HG03558 (cell line): Measurements from ENCODE around the gene ZNF280B.
"Not testable (repeated sequence)": the region's sequence is repeated elsewhere in the genome, so short reads cannot be mapped to it uniquely, and the experiment has no call there.

ENCODE experiments used
- ATAC-seq: cut with Tn5 transposase; IDR thresholded peaks from one replicate; pipeline ENCODE4 v1.9.1; 2021; ENCODE audit warnings: moderate number of reproducible peaks; ENCODE audit not compliant: unreplicated experiment; ENCODE audit errors: extremely low read depth

The ZNF280B gene

DNA sequence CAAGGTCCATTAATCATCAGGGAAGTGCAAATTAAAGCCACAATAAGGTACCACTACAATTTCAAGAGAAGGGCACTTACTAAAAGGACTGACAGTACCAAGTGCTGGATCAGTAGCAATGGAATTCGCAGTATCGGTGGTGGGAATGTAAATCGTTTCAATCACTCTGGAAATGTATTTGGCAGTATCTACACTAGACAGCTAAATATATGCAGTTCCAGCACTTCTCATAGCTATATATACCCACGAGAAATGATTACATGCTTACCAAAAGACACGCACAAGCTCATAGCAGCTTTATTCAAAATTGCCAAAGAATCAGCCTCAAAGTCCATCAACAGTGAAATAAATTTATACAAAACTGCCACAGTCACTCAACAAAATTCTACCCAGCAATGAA is 4.4 kb upstream of the ZNF280B start:
- no peak for ATAC-seq

DNA sequence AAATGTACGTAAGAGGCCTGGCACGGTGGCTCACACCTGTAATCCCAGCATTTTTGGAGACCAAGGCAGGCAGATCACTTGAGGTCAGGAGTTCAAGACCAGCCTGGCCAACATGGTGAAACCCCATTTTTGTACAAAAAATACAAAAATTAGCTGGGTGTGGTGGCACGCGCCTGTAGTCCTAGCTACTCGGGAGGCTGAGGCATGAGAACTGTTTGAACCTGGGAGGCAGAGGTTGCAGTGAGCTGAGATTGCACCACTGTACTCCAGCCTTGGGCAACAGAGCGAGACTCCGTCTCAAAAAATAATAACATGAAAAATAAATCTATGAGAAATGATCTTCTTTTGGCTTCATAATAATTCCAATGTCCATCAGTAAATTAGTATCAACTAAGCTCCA is 2.3 kb upstream of the ZNF280B start:
- not testable (repeated sequence) for ATAC-seq

DNA sequence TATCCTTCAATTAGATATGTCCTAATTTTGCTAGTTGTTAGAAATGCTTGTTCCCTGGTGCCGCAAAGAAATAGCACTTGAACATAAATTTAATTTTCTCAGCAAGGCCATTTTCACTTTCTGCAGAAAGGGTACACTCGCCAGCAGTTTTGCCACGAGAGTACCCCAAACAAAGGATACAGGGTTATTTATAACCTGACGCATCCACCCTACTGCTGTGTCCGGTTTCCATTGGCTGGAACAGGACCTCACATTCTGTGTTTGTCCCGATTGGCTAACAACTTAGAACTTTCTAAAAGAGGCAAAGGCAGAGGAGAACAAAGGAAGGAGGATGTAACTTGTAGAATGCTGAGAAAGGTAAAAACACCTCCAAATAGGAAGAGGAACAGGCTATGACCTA is 1.4 kb upstream of the ZNF280B start:
- not testable (repeated sequence) for ATAC-seq

DNA sequence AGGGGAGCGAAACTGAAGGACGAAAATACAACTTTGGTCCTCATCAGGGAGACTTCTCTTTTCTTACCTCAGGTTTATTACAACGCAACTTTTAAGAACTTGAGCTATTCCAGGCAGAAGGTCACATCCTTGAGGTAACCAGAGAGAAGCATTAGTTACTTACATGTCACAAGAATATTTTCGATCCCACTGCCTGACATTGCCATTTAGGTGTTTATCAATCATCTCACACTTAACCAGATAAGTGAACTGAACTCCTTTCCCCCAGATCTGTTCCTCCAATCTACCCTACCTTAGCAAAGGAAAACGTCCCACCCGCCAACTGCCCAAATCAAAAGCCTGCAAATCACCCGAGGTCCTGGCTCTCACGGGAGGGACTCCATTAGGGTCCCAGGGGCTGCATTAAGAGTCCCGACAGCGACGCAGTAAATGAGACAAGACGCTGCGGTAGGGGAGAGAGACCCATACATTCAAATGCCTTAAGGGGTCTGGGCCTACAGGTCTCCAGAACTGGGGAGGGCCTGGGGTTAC is 734 bp downstream of the ZNF280B start:
- ATAC-seq: no peak

DNA sequence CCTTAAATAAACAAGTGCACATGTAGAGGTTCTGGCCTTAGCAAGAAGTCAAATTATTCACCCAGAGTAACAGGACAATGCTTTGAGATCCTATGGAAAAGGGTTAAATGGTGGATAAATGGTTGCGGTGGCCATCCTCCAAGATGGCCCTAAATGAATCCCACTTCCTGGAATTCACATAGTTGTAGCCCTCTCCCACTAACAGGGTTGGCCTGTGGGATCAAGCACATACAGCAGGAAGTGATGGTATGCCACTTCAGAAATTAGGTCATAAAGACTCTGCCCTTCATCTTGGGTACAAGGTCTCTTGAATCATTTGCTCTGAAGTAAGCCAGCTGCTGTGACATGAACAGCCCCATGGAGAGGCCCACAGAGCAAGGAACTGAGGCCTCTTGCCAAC is 1.8 kb downstream of the ZNF280B start:
- ATAC-seq: no peak

DNA sequence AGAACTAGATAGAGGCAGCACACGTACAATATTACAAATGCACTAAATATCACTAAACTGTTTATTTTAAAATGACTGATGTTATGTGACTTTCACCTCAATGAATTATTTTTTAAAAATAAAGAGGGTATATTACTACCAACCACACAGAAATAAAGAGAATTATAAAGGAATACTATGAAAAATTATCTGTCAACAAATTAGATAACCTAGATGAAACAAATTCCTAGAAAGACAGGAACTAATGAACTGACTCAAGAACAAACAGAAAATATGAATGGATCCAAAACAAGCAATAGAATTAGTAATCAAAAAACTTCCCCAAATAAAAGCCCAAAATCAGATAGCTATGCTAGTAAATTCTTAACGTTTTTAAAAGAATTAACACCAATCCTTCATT is 10.3 kb downstream of the ZNF280B start:
- no peak for ATAC-seq

DNA sequence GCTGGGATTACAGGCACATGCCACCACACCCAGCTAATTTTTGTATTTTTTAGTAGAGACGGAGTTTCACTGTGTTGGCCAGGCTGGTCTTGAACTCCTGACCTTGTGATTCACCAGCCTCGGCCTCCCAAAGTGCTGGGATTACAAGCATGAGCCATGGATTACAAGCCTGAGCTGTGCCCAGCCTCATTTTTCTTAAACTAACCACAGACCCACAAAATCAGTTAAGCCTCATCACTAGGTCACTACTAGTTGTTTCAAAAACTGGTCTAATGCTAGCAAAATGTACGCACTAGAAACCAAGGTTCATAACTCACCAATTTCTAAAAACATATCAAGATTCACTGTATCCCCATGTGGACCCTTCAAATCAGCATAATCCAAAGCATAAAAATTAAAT is 17.0 kb downstream of the ZNF280B start:
- not testable (repeated sequence) for ATAC-seq

DNA sequence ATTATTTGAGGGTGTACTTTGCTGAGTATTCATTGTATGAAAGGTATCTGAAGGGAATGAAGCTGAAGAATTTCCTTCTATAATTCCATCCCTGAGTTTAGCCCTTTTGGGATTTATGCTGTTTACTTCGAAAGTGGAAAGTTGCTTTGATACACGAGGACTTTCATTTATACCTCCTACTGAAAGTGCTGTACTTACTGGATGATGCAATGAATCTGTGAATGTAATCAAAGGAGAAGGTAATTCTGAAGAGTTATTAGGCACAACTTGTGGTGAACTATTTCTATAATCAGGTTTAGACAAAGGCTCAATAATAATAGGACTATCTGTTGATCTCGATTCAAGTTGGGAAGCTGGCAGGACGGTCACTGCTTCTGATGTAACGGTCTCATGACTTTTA is 19.8 kb downstream of the ZNF280B start:
- ATAC-seq: no peak

DNA sequence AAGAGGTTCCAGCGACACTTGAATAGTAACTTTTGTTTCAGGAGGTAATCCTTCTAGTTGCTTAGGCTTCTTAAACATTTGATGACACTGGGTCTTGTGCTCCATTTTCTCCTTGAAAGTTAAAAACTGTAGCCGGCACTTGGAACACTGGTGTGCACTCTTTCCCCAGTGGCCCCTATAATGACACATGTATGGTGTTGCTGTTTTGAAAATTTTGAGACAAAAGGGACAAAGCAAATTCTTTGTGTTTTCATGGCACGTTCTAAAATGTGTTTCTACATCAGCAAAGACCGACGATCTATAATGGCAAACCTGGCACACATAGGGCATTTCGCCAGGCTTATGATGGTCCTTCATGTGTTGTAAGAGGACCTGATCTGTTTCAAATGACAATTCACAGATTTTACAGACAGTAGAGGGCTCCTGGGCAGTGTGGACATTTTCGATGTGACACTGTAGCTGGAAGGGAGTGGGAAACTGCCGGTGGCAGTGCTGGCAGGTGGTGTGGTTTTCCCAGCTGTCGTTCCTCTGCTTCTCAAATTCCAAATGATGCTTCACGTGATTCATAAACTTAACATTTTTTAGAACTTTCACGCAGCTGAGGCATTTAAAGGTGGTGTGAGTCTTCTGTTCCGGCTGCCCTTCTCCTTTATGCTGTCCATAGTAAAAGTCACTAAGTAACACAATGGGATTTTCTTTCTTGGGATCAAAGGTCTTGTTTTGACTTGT is 20.5 kb downstream of the ZNF280B start:
- ATAC-seq: no peak

DNA sequence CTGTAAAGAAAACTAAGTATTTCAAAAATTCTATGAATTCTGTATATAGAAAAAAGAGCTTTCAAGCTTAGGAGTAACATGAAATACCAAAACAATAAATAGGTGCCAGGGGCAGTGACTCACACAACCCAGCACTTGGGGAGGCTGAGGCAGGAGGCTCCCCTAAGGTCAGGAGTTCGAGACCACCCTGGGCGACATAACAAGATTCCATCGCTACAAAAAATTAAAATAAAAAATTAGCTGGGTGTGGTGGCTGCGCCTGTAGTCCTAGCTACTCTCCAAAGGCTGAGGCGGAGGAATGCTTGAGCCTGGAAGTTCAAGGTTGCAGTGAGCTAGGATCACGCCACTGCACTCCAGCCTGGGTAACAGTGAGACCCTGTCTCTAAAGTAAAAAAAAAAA is 21.5 kb downstream of the ZNF280B start:
- no peak for ATAC-seq

DNA sequence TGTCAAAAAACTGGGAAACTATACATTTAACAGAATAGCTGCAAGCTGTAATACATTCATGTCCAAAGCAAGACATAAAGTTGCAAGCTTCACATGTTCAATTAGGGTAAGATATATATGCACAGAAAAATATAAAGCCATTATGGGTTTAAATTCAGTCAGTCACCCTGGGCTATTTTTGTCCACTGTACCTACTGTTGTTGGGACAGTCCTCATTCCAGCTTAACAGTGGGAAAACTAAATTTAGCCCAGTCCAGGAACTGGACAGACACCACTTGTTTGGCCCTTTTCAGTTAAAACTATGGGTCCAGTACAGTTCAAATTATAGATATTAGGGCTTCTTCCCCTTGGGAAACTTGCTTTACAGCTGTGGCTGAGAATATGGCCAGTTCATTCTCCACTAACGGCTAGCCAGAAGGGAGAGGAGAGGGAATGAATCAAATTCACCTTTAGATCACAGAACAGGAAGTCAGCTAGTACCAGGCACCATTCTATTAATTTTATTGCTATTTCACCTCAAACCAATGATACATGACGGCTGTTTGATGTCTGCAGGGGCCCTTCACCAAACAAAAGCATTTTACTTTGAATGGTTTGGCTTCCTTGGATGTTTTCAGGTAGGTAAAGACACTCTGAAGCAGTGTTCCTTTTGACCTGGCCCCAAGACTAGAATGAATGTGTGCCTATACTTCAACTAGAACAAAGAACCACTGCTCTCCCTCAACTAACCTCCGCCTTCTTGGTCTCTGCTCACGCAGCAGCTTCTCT is 22.2 kb downstream of the ZNF280B start:
- ATAC-seq: no peak

DNA sequence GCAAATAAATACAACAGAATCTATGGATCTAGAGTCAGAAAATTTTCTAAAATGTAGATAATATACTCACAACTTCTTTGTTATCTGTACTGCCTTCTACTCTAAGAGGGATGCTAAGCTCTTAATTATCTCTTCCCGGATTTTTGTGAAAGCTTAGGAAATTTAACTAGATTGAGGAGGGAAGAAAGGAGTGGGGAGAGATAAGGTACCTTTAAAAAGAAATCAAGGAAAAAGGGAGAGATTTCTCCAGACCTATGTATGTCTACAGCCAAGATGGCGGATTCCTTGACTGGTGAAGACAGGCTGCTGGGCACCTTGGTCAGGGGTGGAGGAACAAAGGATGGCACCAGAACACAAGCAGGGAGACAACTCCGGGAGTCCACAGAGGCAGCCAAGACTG is 23.0 kb downstream of the ZNF280B start:
- no peak for ATAC-seq

DNA sequence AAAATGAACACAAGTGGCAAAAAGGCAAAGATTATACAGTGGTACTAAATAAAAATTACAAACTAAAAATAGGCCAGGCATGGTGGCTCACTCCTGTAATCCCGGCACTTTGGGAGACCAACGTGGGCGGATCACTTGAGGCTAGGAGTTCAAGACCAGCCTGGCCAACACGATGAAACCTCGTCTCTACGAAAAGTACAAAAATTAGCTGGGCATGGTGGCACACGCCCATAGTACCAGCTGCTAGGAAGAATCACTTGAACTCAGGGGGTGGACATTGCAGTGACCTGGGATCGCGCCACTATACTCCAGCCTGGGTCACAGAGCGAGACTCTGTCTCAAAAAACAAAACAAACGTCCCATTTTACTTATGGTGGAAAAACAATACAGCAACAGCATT is 24.5 kb downstream of the ZNF280B start:
- no peak for ATAC-seq

DNA sequence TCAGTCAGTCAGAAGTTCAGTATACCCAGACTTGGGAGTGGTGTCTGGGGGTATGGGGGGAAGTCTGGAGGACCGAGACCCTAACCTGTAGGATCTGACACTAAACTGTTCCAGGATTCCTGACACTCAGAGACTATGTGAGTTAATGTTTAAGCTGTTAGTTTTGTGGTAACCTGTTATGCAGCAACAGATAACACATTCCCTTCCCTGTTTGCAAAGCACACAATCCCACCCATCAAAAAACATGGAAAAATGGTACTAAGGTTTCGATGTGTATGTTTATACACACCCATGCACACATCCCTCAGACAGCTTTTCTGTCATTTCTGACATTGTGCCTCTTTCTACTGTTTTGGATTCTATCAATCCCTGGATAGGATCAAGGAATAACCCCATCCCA is 27.6 kb downstream of the ZNF280B start:
- ATAC-seq: no peak

DNA sequence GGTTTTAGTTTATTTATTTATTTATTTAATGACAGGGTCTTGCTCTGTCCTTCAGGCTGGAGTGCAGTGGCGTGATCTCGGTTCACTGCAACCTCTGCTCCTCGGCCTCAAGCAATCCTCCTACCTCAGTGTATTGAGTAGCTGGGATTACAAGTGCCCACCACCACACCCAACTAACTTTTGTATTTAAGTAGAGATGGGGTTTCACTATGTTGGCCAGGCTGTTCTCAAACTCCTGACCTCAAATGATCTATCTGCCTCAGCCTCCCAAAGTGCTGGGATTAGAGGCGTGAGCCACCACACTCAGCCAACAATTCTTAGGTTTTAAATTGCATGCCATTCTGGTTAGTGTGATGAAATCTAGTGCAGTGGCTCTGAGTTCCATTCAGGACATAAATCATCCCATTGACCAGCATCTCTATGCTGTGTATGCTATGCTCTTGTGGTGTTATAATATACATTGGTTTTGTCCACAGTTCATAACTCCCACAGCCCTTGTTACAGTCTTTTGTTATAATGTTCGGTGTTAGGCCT is 28.5 kb downstream of the ZNF280B start:
- no peak for ATAC-seq

DNA sequence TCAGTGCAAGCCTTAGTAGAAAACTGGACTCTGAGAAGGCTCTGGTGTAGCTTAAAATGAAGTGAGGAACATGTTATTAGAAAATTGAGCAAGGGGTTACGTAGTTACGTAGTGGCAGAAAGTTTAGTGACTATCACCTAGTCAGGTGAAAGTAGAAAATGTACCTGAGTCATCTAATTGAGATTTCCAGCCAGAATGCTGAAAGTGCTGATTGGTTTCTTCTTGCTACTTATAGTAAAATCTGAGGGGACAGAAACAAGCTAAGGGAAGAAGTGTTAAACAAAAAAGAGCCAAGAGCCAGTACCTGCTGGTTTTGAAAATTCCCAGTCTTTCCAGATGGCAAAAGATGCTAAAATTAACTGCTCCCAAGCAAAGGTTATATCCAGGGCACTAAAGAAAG is 29.4 kb downstream of the ZNF280B start:
- ATAC-seq: no peak

DNA sequence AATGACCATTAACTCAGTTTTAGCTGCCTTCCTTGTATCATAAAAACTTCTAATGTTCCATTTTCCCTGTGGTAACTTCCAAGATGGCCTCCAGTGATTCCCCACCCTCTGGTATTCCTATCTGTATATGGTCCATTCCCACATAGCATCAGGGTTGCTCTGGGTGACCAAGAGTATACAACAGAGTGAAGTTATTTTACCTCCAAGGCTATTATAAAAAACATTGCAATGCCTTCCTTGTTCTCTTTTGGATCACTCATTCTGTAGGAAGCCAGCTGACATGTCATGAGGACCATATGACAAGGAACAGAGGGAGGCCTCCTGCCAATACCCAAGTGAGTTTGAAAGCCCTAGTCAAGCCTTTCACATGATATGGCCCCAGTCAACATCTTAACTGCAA is 30.1 kb downstream of the ZNF280B start:
- no peak for ATAC-seq

DNA sequence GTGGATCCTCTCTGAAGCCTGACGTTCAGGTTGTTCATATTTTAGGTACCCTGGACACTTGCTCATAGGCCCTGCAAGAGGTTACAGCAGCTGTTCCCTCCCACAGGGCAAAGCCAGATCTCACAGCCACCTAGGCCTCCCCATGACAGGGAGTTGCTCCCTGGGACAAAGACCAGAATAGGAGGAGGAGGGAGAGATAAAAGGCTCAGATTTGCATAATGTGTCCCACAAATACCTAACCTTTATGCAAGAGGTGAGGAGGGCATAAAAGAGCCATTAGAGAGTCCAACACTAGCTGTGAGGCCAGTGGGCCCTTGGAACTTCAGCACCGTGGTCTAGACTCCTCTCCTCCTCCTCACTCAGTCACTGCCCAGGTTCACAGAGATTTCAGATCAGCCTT is 33.8 kb downstream of the ZNF280B start:
- ATAC-seq: no peak

DNA sequence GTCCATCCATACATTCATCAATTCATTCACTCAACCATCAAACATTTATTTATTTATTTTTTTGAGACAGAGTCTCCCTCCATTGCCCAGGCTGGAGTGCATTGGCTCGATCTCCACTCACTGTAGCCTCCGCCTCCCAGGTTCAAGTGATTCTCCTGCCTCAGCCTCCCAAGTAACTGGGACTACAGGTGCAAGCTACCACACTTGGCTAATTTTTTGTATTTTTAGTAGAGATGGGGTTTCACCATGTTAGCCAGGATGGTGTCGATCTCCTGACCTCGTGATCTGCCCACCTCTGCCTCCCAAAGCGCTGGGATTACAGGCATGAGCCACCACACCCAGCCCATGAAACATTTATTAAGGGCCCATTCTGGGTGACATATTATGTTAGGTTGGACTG is 37.4 kb downstream of the ZNF280B start:
- ATAC-seq: not testable (repeated sequence)

DNA sequence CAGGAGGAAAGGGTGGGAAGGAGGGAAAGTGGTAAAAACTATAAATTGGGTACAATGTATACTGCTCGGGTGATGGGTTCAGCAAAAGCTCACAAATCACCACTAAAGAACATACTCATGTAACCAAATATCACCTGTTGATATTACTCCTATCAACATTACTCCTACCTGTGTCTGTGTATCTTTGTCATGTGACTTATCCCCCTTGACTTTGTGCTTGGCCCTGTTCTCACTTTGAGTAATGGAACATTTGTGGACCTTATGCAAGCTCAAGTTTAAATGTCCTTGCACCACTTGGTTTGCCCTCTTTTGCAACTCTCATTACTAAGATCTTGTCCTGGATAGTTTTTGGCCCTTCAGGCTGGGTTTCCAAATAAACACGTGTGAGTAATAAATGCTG is 39.0 kb downstream of the ZNF280B start:
- no peak for ATAC-seq

DNA sequence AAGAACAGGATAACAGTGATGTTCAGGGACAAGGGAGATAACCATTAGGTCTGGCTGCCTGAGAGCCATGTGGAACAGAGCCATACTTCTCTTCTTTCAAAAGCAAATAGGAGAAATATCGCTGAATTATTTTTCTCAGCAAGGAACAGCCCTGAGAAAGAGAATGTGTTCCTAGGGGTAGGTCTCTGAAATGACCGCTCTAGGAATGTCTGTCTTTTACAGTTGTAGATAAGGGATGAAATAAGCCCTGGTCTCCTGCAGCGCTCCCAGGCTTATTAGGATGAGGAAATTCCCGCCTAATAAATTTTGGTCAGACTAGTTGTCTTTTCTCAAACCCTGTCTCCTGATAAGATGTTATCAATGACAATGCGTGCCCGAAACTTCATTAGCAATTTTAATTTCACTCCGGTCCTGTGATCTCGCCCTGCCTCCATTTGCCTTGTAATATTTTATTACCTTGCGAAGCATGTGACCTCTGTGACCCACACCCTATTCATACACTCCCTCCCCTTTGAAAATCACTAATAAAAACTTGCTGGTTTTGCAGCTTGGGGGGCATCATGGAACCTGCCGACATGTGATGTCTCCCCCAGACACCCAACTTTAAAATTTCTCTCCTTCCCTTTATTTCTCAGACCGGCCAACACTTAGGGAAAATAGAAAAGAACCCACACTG is 39.6 kb downstream of the ZNF280B start:
- ATAC-seq: not testable (repeated sequence)
